Smooth muscle cell (in vitro differentiated cells): ENCODE data around the gene CAPN12. TPM values are rescaled to one million over a fixed set of nuclear protein-coding genes. Genes with fewer than 3 reads are reported as not detected.

Experiments
- DNase-seq: peaks from one replicate; lab custom pipeline; 2025; ENCODE audit not compliant: unreplicated experiment; lab: John Stamatoyannopoulos, UW
- H2AFZ ChIP-seq: fragments of 200-600 bp; sonication (generic); 2 replicates; pipeline ENCODE4 v1.6.0; 2016; ENCODE audit warnings: antibody characterized with exemption, low read depth, mild to moderate bottlenecking
- H3F3A ChIP-seq: fragments of 200-600 bp; sonication (generic); 2 replicates; pipeline ENCODE4 v1.6.0; 2017; ENCODE audit warnings: antibody characterized with exemption, low read depth
- H3K27ac ChIP-seq: fragments of 200-600 bp; sonication (generic); 2 replicates; pipeline ENCODE4 v1.5.1; 2016; ENCODE audit warnings: low read depth, mild to moderate bottlenecking
- H3K27me3 ChIP-seq: fragments of 200-600 bp; sonication (generic); 2 replicates; pipeline ENCODE4 v1.6.1; 2016; ENCODE audit warnings: low read depth, mild to moderate bottlenecking
- H3K36me3 ChIP-seq: fragments of 200-600 bp; sonication (generic); 2 replicates; pipeline ENCODE4 v1.5.1; 2016; ENCODE audit warnings: low read depth
- H3K4me1 ChIP-seq: fragments of 200-600 bp; sonication (generic); 2 replicates; pipeline ENCODE4 v1.5.1; 2016; ENCODE audit warnings: low read depth
- H3K4me2 ChIP-seq: fragments of 200-600 bp; sonication (generic); 2 replicates; pipeline ENCODE4 v1.6.0; 2016; ENCODE audit warnings: mild to moderate bottlenecking
- H3K4me3 ChIP-seq: fragments of 200-600 bp; sonication (generic); 2 replicates; pipeline ENCODE4 v1.5.1; 2016; ENCODE audit warnings: mild to moderate bottlenecking
- H3K79me2 ChIP-seq: fragments of 200-600 bp; sonication (generic); 2 replicates; pipeline ENCODE4 v1.6.0; 2016; ENCODE audit warnings: low read depth, mild to moderate bottlenecking
- H3K9ac ChIP-seq: fragments of 200-600 bp; sonication (generic); 2 replicates; pipeline ENCODE4 v1.6.0; 2016; ENCODE audit warnings: low read depth
- H3K9me3 ChIP-seq: fragments of 200-600 bp; sonication (generic); replicated peaks from 2 replicates; pipeline ENCODE4 v1.5.1; 2016; ENCODE audit warnings: low read depth
- H4K20me1 ChIP-seq: fragments of 200-600 bp; sonication (generic); 2 replicates; pipeline ENCODE4 v1.6.0; 2016; ENCODE audit warnings: low read depth
- CTCF ChIP-seq: fragments of 200-600 bp; sonication (generic); IDR thresholded peaks from 2 replicates; pipeline ENCODE4 v1.5.1; 2017; ENCODE audit warnings: borderline replicate concordance, mild to moderate bottlenecking, antibody characterized with exemption; ENCODE audit not compliant: insufficient read depth, poor library complexity, severe bottlenecking
- WGBS: methylation state at CpG from one replicate; pipeline ENCODE4 v1.1.7; 2016; ENCODE audit warnings: low lambda C conversion rate; 5-methylcytosine and 5-hydroxymethylcytosine counted together
- polyA plus RNA-seq: library from polyadenylated mRNA; unstranded; fragments of >200 nt; fragmentation: Nextera tagmentation; extraction: Ambion mirVana; gene quantifications from 2 replicates; pipeline ENCODE4 v1.2.1, GENCODE V29; 2016
- total RNA-seq: library from RNA; depleted of rRNA; stranded (reverse); fragments of >200 nt; gene quantifications from 2 replicates; pipeline ENCODE4 v1.2.3, GENCODE V29; 2014

The CAPN12 gene
- total and polyA plus RNA-seq, 2 experiments from 2014 or later, result 1.4 to 5.5 TPM

DNA sequence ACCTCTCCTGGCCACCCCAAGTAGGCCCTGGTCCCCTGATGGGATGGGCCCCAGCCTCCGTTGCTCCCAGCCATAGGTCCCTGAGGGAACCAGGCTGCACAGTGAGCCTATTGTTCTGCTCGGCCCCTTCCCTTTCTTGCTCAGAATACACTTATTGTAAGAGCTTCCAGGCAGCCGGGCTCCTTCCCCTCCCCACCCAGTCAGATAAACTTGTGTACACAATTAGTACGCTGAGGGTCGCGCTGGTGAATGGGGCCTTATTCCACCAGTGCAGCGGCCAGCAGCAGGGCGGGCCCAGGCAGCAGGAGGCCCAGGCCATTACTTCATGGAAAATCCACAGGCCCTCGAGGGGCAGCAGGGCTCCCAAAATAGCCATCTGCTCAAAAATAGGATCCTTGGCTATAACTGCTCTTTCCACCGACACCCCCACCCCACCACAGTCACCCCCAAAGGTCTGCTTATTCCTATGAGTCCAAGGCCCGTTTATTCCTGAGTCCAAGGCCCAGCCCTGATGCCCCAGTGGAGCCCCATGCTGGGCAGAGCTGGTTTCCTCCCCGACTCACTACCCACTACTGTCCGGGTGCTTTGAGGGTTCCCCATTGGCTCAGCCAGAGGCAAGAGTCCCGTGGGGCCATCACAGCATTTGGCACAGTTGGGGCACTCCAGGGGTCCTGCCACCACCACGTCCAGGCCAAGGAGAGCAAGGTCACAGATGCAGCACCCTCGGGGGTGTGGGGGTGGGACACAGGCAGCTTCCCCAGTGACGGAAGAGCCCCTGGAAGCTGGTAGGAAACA is 22.1 kb downstream of the CAPN12 start:
- Histone ChIP-seq H3K4me2 (no peak overlapping the region), H3K79me2 (peaks cover 13% of the 10 kb centered on the region), H3K9ac (no peak overlapping the region), H2AFZ (no peak overlapping the region), H3K27me3 (no peaks in the 10 kb centered on the region), H3K36me3 (no peaks in the 10 kb centered on the region), H3K9me3 (no peaks in the 10 kb centered on the region), H3K4me1 (no peaks in the 10 kb centered on the region), H4K20me1 (peaks cover 37% of the 10 kb centered on the region), H3F3A (peaks cover 7% of the 10 kb centered on the region), H3K4me3 (no peak overlapping the region), H3K27ac (no peak overlapping the region)
- WGBS, result 70% methylated on average over 17 of the region's 17 CpGs
- no peak for DNase-seq
- TF ChIP-seq CTCF, result no peak

- no peaks in the 10 kb centered on the region for H3K36me3 ChIP-seq
- no peak for TF ChIP-seq CTCF
These were observed 22.8 kb downstream of the CAPN12 start for GRCh38 chr19:38721496-38721895.

GRCh38 chr19:38720559-38721236 is 23.6 kb downstream of the CAPN12 start:
- no peak overlapping the region for H3K9ac ChIP-seq
- H3K27me3 ChIP-seq, result no peaks in the 10 kb centered on the region
- no peak for DNase-seq
- H3K4me1 ChIP-seq, result no peaks in the 10 kb centered on the region
- no peak overlapping the region for H3K4me3 ChIP-seq
- peaks cover 6% of the 10 kb centered on the region for H3F3A ChIP-seq
- H2AFZ ChIP-seq, result no peak overlapping the region
- H3K27ac ChIP-seq, result no peak overlapping the region
- no peak for TF ChIP-seq CTCF
- H3K4me2 ChIP-seq, result no peak overlapping the region
- WGBS, result 99% methylated on average over 15 of the region's 15 CpGs
- no peaks in the 10 kb centered on the region for H3K9me3 ChIP-seq
- H4K20me1 ChIP-seq, result peaks cover 35% of the 10 kb centered on the region
- no peaks in the 10 kb centered on the region for H3K36me3 ChIP-seq
- H3K79me2 ChIP-seq, result peaks cover 19% of the 10 kb centered on the region

More at GRCh38 chr19:38721496-38721895, 22.8 kb downstream of the CAPN12 start:
- Histone ChIP-seq H3K27ac (no peak overlapping the region), H3K4me1 (no peaks in the 10 kb centered on the region), H3K4me2 (no peak overlapping the region), H2AFZ (no peak overlapping the region), H3F3A (peaks cover 4% of the 10 kb centered on the region), H3K4me3 (no peak overlapping the region), H3K27me3 (no peaks in the 10 kb centered on the region), H3K9me3 (no peaks in the 10 kb centered on the region), H3K9ac (no peak overlapping the region), H3K79me2 (peaks cover 19% of the 10 kb centered on the region), H4K20me1 (peaks cover 39% of the 10 kb centered on the region)
- DNase-seq, result no peak
- 97% methylated on average over 20 of the region's 20 CpGs for WGBS
